Tongue (tissue), 2 donors: ENCODE measurements around the gene NR6A1. TPM values are rescaled to one million over a fixed set of nuclear protein-coding genes. Genes with fewer than 3 reads are reported as not detected.
A peak's percentile ranks its signal among the peaks of the same experiment; 100 is the strongest.

Experiments used
- DNase-seq: peaks from one replicate; pipeline ENCODE4 v3.0.0-alpha.2; 2015
- total RNA-seq: library from RNA; depleted of rRNA; stranded (reverse); fragments of >200 nt; gene quantifications from one replicate; pipeline ENCODE4 v1.2.3, GENCODE V29; 2014

NR6A1 gene
- total RNA-seq, 1 donor from 2014 or later = 1.0 TPM

DNA sequence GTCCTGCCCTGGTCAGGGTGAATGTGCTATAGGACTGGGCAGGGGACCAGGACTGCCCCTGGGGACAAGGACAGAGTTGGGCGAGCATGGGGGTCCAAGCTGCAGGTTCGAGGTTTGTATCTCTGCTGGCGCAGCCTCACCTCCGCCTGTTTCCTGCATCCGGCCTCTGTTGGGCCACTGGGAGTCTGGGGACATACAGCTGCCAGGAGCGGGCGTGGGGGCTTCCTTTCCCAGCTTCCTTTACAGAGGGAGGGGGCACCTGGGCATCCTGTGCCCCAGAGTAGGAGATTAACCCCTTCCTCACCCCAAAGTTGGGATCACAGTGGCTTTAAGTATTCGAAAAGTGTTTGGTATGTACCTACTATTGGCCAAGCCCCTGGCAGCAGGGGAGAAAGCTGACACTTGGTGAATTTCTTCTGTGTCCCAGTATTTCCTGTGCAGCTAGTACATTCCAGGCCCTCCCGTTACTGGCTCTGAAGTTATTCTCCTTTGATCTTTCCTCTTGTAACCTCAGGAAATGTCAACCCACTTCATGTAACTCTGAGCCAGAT is 24.8 kb upstream of the NR6A1 start:
- DNase-seq = no peak

DNA sequence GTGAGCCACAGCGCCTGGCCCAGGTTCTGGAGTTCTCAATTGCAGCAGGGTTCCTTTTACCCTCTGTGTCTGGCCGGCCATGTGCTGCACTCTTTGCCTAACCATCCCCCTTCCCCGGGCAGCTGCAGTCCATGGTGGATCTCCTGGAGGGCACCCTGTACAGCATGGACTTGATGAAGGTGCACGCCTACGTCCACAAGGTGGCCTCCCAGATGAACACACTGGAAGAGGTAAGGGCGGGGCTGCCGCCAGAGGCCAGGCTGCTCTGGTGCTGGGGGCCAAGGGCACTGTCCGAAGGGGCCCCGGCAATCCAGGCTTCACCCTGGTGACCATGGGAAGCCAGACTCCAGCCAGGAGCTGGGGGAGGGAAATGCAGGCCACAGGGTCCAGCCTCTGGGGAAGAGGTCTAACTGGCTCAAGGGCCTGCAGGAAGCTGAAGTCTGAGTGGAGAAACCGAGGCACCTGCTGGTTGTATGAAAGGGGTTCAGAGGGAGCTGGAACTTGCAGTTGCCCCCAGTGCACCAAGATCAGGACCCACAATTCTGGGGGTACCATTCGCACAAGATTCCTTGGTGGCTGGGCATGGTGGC is 23.9 kb upstream of the NR6A1 start:
- no peak for DNase-seq

DNA sequence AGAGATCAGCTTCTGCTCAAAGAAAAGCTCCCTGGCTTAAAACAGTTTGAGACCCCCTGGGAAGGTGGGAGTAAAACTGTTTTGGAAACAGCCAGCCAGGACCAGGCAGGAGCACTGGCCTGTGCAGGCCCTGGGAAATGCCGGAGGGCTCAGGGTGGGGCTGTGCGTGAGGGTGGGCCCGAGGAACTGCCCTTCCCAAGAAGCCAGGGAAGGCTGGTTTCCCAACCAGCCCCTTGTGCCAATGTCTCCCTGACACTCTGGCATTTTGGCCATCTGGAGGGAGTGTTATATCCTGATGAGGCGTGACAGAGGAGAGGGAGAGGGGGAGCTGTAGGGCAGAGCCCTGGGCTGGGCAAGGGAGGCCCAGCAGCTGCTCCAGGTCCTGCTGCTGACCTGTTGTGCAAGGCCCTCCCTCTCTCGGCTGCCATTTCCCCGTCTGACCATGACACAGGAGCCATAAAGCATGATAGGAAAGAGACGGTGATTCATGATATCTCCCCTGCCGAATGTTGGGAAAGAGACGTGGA is 22.0 kb upstream of the NR6A1 start:
- peak; percentile 90 for DNase-seq

DNA sequence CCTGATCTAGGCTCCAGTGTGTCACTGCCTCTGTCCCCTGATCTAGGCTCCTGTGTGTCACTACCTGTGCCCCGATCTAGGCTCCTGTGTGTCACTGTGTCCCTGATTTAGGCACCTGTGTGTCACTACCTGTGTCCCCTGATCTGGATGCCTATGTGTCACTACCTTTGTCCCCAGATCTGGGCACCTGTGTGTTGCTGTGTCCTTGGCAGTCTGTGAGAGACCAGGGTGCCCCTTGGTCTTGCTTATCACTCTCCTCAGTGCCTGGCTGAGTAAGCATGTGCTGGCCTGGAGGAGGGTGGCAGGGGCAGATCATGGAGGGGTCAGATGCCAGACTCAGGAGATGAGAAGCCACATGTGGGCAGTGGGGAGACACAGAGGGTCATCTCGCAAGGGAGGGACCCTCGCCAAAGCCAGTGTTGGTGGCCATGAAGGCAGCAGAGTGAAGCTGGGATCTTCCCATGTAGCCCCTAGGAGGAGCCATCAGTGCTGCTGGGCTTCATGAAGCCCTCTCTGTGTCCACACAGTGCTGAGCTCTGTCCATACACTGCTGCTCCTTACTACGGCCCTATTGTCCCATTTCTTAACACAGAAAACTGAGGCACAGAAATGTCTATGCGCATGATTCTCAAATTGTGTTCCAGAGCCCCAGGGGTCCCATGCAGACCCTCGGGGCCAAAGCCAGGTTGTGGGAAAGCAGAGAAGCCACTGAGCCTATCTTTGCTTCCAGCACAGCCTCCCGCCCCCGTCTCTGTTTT is 21.3 kb upstream of the NR6A1 start:
- DNase-seq = no peak

DNA sequence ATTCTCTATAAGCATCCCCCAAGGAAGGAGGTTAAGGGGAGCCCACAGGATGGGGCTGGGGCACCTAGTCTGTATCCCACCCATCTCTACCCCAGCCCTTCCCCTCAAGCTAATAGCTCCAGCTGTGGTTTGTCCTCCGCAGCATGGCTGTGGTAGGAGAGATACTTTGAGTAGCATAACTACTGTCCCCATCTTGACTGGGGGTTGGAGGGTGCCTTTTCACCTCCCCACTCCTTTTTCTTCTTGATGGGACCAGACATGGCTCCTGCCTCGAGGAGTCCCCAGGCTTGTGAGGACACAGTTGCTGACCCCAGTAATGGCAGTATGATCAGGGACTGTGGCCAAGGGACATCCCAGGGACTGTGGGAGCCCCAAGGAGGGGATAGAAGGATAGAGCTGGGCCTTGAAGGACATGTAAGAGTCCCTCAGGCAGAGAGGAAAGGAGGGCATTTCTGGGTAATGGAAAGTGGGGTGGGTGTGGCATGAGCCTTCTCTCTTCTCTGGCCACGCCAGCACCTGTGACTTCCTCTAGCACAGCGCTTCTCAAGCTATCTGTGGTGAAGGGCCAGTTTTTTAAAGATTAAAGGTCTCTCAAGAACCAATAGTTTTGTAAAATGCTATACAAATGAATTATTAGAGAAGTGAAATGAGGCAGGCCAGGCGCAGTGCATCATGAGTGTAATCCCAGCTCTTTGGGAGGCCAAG is 19.8 kb upstream of the NR6A1 start:
- no peak for DNase-seq

DNA sequence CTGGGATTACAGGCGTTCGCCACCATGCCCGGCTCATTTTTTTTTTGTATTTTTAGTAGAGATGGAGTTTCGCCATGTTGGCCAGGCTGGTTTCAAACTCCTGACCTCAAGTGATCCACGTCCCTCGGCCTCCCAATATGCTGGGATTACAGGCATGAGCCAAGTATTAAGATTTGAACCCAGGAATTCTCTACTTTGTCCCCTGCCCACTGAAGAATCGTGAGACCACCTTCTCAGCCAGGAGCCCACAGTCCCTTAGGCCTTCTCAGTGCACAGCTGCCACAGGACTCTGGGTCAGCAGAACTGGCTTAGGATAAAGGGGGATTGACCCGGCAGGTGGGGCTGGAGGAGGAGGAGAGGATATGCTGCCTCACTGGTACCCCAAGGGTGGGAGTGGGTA is 19.2 kb upstream of the NR6A1 start:
- no peak for DNase-seq

DNA sequence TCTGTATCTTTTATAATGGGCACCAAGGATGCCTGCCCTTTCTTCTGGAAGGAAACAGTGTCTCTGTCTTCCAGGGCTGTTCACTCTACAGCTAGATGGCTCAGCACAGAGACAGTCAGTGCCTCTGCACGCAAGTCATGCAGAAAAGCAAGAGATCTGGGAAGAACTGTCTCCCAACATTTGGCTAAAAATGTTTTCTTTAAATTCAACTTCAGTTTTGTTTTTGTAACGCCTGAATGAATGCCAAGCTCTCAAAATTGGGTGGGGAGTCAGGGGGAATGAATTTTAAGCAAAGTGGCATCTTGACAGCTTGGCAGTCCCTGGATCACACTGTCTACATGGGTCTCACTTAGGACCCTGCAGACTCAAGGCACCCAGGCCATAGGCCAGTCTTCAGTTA is 18.4 kb upstream of the NR6A1 start:
- DNase-seq = no peak

DNA sequence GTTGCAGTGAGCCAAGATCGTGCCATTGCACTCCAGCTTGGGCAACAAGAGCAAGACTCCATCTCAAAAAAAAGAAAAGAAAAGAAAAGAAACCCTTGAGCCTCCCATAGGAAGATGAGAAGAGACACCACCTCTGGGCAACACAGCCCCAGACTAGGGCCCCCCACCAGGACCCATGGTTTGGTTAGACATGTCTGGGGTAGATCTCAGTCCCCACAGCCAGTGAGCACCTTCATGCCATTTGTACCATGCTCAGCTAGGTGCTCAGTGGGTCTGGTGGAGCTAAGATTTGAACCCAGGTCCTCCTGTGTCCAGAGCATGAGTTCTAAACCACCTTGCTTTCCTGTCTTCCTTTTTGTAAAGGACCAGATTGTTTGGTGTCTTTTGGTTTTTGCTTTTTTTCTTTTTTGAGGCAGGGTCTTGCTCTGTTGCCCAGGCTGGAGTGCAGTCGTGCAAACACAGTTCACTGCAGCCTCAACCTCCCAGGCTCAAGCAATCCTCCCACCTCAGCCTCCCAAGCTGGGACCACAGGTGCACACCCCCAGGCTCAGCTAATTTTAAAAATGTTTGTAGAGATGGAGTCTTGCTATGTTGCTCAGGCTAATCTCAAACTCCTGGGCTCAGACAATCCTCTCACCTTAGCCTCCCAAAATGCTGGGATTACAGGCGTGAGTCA is 17.6 kb upstream of the NR6A1 start:
- no peak for DNase-seq

DNA sequence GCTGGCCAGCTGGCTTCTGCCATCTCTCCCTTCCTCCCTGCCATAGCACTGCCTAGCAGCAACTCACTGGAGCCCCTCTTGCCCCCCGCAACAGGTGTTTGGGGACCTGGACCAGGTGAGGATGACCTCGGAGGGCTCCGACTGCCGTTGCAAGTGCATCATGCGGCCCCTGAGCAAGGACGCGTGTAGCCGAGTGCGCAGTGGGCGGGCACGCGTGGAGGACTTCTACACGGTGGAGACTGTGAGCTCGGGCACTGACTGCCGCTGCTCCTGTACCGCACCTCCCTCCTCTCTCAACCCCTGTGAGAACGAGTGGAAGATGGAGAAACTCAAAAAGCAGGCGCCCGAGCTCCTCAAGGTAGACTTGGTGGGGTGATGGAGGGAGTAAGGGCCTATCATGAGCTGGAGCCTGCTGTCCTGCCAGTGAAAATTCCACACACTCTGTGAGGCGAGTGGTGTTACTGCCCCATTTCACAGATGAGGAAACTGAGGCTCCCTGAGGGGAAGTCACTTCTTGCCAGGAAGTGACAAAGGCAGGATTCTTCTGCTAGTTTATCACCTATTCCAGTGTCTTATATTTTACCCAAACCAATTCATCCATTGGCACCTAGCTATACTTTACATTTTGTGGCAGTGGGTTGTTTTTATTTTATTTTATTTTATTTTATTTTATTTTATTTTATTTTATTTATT is 15.9 kb upstream of the NR6A1 start:
- DNase-seq = no peak

DNA sequence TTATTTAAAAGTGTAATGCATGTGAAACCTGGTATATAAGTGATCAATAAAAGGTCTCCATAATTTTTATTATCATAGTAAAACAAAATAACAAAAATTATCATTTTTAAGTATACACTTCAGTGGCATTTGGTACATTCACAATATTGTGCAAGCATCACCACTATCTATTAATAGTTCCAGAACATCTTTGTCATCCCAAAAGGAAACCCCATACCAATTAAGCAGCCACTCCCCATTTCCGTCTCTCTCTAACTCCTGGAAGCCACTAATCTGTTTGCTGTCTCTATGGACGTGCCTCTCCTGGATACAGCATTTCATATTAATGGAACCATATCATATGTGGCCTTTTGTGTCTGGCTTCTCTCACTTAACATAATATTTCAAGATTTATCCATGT is 13.4 kb upstream of the NR6A1 start:
- DNase-seq = peak; percentile 54

DNA sequence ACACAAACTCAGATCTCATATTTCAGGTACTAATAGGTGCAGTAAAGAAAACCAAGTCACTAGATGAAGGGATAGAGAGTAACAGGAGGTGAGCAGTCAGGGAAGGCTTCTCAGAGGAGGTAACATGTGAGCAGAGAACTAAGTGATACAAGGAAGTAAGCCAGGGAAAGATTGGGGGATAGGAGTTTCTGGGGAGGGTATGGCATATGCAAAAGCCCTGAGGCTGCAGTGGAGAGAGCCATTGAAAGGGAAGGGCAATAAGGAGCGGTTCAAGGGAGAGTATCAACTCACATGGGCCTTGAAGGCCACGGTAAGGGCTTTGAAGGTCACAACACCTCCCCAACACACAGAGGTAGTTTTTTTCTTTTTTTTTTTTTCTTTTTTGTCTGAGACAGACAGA is 12.7 kb upstream of the NR6A1 start:
- DNase-seq = no peak

DNA sequence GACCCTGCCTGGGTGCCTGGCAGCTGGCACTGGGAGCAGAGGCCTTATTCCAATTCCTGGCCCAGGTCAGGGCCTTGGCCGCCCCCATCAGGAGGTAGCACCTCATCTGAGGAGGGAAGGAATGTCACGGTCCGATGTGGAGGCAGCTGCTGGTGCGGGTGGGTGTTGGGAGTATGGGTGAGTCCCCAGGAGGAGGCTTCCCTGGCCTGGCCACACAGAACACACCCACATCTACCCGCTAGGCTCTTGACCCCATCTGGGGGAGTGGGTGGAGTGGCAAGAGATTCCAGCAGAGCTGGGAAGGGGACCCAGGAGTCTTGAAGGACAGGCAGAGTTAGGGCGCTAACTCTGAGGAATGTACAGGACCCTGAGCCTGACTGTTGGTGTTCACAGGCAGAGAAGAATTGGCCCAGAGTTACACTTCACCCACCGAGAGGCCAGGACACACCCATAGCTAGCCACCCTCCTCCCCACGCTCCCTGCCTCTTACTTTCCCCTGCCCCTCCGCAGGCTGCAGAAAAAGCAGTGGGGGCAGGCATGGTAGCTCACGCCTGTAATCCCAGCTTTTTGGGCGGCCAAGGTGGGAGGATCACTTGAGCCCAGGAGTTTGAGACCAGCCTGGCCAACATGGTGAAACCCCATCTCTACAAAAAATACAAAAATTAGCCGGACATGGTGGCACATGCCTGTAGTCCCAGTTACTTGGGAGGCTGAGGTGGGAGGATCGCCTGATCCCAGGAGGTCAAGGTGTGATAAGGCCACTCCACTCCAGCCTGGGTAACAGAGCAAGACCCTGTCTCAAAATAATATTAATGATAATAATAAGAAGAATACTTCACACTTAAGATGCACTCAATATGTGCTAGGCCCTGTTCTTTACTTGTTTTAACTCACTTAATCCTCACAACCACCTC is 11.8 kb upstream of the NR6A1 start:
- DNase-seq = no peak

DNA sequence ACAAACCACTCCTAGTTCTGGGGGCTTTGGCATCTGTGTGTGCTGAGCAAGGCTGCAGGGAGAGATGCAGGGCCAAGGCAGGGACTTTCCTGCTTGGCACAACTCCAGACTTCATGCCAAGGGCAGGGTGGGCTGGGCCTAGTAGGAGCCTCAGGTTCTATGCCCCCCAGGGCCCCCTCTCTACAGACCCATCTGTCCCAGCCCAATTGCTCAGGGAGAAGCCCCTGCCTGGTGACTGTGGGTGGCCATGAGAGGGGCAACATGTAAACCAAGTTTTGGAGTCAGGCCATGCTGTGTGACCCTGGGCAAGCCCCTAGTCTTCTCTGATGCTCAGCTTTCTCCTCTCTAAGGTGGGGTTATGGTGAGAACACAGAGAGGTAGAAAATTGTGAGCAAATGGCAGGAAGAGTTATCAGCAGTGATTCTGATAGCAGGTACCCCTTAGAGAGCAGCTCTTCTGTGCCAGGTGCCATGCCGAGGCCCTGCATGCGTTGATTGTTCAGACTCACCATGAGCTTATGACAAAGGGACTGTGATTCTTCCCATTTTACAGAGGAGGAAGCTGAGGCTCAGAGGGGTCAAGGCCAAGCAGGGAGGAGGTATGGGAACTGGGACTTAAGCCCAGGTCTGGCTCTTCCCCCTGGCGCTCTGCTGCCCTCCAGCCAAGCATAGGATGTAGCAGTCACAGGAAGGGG is 11.0 kb upstream of the NR6A1 start:
- DNase-seq = no peak

DNA sequence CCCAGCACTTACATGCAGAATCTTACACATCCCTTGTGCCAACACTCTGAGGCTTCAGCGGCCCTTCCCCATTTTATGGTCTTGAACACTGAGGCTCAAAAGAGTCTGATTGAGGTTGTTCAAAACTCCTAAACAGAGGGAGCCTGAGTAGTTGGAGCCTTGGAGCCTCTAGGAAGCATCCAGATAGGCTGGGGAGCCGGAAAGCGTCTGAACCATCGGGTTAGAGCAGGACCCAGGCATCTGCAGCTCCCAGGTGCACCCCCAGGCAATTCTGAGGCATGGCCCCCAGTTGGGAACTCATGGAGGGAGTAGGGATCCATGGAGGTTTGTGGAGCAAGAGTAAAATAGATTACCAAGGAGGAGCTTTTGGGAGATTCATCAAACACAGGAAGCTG is 9.6 kb upstream of the NR6A1 start:
- no peak for DNase-seq

DNA sequence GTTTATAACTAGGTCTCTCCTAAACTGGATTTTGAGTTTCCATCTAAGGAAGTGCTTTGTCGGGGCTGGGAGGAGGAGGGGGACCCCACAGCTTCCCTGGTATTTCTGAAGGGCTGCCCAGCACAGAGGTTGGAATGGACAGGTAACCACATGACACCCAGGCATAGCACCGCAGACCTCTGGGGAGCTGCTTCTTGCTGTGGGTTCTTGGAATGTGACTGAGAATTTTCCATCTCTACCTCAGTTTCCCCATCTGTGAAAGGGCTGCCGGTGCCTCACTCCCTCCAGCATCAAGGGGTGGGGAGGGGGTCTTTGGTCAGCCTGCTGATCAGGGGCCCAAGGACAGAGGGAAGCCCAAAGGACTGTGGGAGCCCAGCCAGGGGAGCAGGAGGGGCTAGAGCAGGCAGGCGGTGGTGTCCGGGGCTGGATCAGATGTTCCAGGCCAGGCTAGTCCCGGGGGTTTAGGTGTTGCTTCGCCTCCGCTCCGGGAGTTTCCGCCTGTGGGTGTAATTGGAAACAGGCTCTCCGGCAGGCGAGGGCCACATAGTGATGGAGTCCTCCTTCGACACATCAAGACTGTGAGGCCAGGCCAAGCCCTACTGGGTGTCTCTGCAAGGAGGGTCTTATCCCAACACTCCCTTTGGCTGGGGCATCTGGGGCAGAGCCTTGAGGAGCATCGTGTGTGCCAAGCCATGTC is 9.1 kb upstream of the NR6A1 start:
- no peak for DNase-seq

DNA sequence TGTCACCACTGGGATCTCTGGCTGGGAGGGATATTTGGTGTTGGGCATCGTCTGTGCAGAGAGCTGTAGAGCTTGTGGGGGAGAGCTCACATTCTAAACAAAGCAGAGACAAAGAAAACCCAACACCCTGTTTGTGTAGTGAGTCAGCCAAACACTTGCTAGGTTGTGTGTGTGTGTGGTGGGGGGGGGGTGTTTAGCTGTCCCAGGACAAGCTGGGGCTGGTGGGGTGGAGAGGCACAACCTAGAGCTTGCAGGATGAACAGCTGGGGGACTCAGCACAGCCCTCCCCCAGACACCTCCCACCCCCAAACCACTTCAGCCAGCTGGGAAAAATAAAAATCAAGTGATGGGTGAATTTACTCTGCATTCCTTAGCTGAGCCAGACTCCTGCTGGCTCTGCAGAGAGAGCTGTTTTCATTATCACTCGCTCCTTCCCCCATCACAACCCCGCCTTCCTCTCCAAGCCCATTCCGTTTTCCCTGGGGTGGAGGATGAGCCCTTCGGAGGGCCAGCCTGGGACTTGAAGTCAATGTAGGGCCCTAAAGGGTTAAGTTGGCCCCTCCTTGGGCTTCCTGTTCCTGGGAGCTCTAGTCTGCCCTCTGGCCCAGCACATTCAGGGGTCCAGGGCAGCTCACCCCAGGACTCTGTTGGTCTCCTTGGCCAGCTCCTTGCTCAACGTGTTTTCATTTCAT is 8.4 kb upstream of the NR6A1 start:
- DNase-seq = peak; percentile 93

DNA sequence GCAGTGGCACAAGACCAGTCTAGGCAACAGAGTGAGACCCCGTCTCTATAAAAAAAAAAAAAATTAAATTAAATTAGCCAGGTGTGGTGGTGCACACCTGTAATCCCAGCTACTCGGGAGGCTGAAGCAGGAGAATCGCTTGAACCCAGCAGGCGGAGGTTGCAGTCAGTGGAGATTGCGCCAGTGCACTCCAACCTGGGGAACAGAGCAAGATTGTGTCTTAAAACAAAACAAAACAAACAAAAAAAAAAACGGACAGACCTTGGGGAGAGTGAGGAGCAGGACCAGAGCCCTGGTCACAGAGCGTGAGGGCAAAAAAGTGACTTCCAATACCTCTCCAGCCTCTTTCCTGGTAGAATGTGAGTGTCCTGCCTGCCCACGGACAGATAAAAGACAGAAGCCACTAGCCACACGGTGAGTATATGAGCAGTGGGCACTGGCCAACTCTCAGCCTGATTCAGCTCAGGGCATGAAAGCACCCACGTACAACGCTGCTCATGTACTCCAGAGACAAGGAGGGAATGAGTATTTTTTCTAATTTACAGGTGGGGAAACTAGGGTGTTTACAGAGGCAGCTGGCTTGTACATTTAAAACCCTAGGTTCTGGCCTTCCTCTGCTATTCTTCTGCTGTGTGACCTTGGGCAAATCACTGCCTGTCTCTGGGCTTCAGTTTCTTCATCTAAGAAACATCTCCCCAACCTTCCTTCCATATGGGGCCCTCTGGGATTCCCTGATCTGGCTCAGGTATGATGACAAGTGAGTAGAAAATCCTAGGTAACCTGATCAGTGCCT is 7.7 kb upstream of the NR6A1 start:
- no peak for DNase-seq
